K562 (cell line): ENCODE data around the gene PRPSAP1. TPM values are rescaled to one million over a fixed set of nuclear protein-coding genes. Genes with fewer than 3 reads are reported as not detected.
A peak's percentile ranks its signal among the peaks of the same experiment; 100 is the strongest.

ENCODE experiments used
- CBX1 ChIP-seq: sonication (generic); IDR thresholded peaks from 2 replicates; pipeline ENCODE4 v1.6.1; 2016; ENCODE audit warnings: antibody characterized with exemption, low read depth, mild to moderate bottlenecking
- CEBPG ChIP-seq, 3 experiments: fragments of 200-800 bp in 1 of 3; sonication (Bioruptor generic) in 1 of 3; sonication (generic) in 1 of 3; formaldehyde crosslinking in 1 of 3; IDR thresholded peaks in 2 of 3; conservative IDR thresholded peaks in 1 of 3; 2 replicates each; pipeline versions ENCODE4 v1.6.1 to v1.8.0; 2016 to 2022; ENCODE audit warnings: missing compliant biosample characterization in 2 of 3, missing genetic modification characterization in 2 of 3, mild to moderate bottlenecking in 1 of 3, missing genetic modification reagents in 1 of 3
- EP400 ChIP-seq: fragments of 450-650 bp; IDR thresholded peaks from 2 replicates; pipeline ENCODE4 v1.6.1; 2017; ENCODE audit warnings: antibody characterized with exemption, mild to moderate bottlenecking, moderate library complexity
- FOXA1 ChIP-seq: fragments of 450-650 bp; IDR thresholded peaks from 2 replicates; pipeline ENCODE4 v1.6.1; 2016; ENCODE audit warnings: mild to moderate bottlenecking, borderline replicate concordance
- NFATC3 ChIP-seq: fragments of 450-650 bp; IDR thresholded peaks from 2 replicates; pipeline ENCODE4 v1.6.1; 2017; ENCODE audit warnings: mild to moderate bottlenecking
- NR2C2 ChIP-seq, 2 experiments: fragments of 200-800 bp in 1 of 2; sonication (Bioruptor generic) in 1 of 2; sonication (generic) in 1 of 2; formaldehyde crosslinking in 1 of 2; IDR thresholded peaks; 2 replicates each; pipeline versions ENCODE4 v1.6.1 to v1.8.0; 2016 to 2022; ENCODE audit warnings: mild to moderate bottlenecking in 1 of 2, missing compliant biosample characterization in 1 of 2, missing genetic modification characterization in 1 of 2, missing genetic modification reagents in 1 of 2
- NUFIP1 ChIP-seq: fragments of 450-650 bp; IDR thresholded peaks from 2 replicates; pipeline ENCODE4 v1.6.1; 2018; ENCODE audit not compliant: partially characterized antibody
- SIN3A ChIP-seq, 2 experiments: fragments of 150-350 bp in 1 of 2; IDR thresholded peaks; 2 replicates each; pipeline ENCODE4 v1.6.1; 2011 to 2016; ENCODE audit warnings: borderline replicate concordance in 2 of 2, low read depth in 2 of 2, low read length in 2 of 2, mild to moderate bottlenecking in 2 of 2, moderate library complexity in 2 of 2; ENCODE audit not compliant: control insufficient read depth in 1 of 2
- TAF9B ChIP-seq: fragments of 450-650 bp; IDR thresholded peaks from 2 replicates; pipeline ENCODE4 v1.6.1; 2018; ENCODE audit warnings: mild to moderate bottlenecking; ENCODE audit not compliant: partially characterized antibody
- WHSC1 ChIP-seq: IDR thresholded peaks from one replicate; pipeline ENCODE4 v1.6.1; 2012; ENCODE audit warnings: low read length, control low read depth, inconsistent platforms
- ZKSCAN1 ChIP-seq: fragments of 150-350 bp; IDR thresholded peaks from 2 replicates; pipeline ENCODE4 v1.6.1; 2016; ENCODE audit warnings: low read depth, low read length
- ZNF384 ChIP-seq: IDR thresholded peaks from 2 replicates; pipeline ENCODE4 v1.6.1; 2012; ENCODE audit warnings: low read depth, low read length, improper control_type of control experiment
- ZNF785 ChIP-seq: fragments of 250-450 bp; sonication (Bioruptor Pico); IDR thresholded peaks from 2 replicates; pipeline ENCODE4 v1.4.0; 2020; ENCODE audit warnings: mild to moderate bottlenecking
- polyA plus RNA-seq, 8 experiments: library from polyadenylated mRNA; depleted of rRNA in 4 of 8; stranded (reverse) in 5 of 8; unstranded in 3 of 8; fragments of >200 nt; fragmentation: Nextera tagmentation in 2 of 8; fragmentation: Illumina TruSeq in 1 of 8; extraction: Ambion mirVana in 2 of 8; extraction: Trizol in 1 of 8; gene quantifications; 2 replicates each; pipeline versions ENCODE4 v1.2.1 to v1.2.3, GENCODE V29; 2011 to 2014; ENCODE audit warnings: inconsistent platforms in 1 of 8, missing spikeins in 1 of 8
- total RNA-seq, 7 experiments: library from RNA; depleted of rRNA in 6 of 7; stranded (reverse); fragments of >200 nt in 6 of 7; fragmentation: Illumina TruSeq in 2 of 7; extraction: Trizol in 2 of 7; gene quantifications; 2 replicates each; pipeline versions ENCODE4 v1.2.1 to v1.2.3, GENCODE V29; 2011 to 2021; ENCODE audit warnings: low replicate concordance in 1 of 7
- TF ChIP-seq, protein P1 (sequence below): fragments of 450-650 bp; IDR thresholded peaks from 2 replicates; pipeline ENCODE4 v1.6.1; 2016; ENCODE audit warnings: low read depth, mild to moderate bottlenecking, moderate library complexity
- TF ChIP-seq, protein P2 (sequence below), 2 experiments: fragments of 200-800 bp in 1 of 2; sonication (Bioruptor generic) in 1 of 2; sonication (generic) in 1 of 2; formaldehyde crosslinking in 1 of 2; IDR thresholded peaks in 1 of 2; conservative IDR thresholded peaks in 1 of 2; 2 replicates each; pipeline versions ENCODE4 v1.5.0 to v1.6.1; 2016 to 2020; ENCODE audit warnings: missing compliant biosample characterization in 1 of 2, missing genetic modification characterization in 1 of 2, missing genetic modification reagents in 1 of 2
- TF ChIP-seq, protein P3 (sequence below): fragments of 450-650 bp; formaldehyde crosslinking; IDR thresholded peaks from 2 replicates; pipeline ENCODE4 v1.4.0; 2022; ENCODE audit warnings: mild to moderate bottlenecking, moderate library complexity
- TF ChIP-seq, protein P4 (sequence below): fragments of 450-650 bp; formaldehyde crosslinking; IDR thresholded peaks from 2 replicates; pipeline ENCODE4 v1.4.0; 2020; ENCODE audit warnings: mild to moderate bottlenecking, moderate library complexity
- TF ChIP-seq, protein P5 (sequence below): fragments of 450-650 bp; formaldehyde crosslinking; IDR thresholded peaks from 2 replicates; pipeline ENCODE4 v1.4.0; 2022; ENCODE audit warnings: missing genetic modification characterization
- TF ChIP-seq, protein P6 (sequence below): fragments of 250-450 bp; sonication (Bioruptor Pico); IDR thresholded peaks from 2 replicates; pipeline ENCODE4 v1.5.0; 2021

Gene PRPSAP1
- total and polyA plus RNA-seq, 9 of the 15 experiments (the other 6 are each of a cell fraction or from before 2014, with no cell fraction given), result 21.9 to 77.1 (median 40.8) TPM

DNA sequence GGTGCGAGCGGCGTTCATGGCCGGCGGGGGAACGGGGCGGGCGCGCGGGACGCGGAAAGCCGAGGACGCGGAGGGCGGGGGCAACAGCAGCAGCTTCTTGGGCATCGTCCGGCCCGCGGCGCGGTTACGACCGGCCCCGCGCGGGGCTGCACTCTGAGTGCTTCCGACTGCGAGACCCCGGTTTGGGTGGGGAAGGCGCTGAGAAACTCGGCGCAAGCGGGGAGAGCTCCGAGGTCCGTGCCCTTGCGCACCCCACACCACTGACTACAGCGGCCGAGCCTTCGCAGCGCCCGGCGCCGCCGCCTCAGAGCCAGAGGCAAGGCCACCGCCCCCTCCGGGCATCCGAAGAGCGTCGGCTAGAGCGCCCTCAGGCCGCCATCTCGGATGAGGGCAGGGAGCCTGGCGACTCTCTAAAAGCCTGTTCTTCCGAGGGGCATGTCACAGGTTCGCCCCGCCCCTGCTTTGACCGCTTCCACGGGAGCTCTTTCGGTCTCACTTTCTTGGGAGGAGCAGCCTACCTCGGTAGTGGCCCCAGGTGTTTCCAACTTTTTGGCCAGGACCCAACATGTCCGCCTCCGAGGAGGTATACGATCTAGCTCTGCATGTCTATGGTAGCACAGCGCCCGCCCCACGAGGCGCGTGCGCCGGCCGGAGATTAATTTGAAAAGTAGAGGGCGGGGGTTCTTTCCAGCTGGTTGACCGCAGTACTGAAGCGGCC, at the start of gene PRPSAP1 (continued):
- TF ChIP-seq CBX1 (no peak), NUFIP1 (no peak), SIN3A (IDR thresholded peaks at IDR 0.05; ENCODE audit: borderline replicate concordance in 2 of 2, control insufficient read depth in 1 of 2, low read depth in 2 of 2, low read length in 2 of 2) (peak in 1 of 2 experiments; percentile 91), ZNF384 (no peak), NFATC3 (no peak), ZKSCAN1 (no peak), WHSC1 (no peak), NR2C2 (CRISPR knock-in tag; IDR thresholded peaks at IDR 0.05) (no peak), NR2C2 (tag; IDR thresholded peaks at IDR 0.05) (peak; percentile 80), TAF9B (peak; percentile 75), FOXA1 (no peak), CEBPG (CRISPR knock-in tag; IDR thresholded peaks at IDR 0.05) (no peak), CEBPG (tag; conservative IDR thresholded peaks at IDR 0.05 in 1 of 2, IDR thresholded peaks at IDR 0.05 in 1 of 2) (no peak), EP400 (peak; percentile 94), ZNF785 (no peak)
- TF ChIP-seq, protein P1, sequence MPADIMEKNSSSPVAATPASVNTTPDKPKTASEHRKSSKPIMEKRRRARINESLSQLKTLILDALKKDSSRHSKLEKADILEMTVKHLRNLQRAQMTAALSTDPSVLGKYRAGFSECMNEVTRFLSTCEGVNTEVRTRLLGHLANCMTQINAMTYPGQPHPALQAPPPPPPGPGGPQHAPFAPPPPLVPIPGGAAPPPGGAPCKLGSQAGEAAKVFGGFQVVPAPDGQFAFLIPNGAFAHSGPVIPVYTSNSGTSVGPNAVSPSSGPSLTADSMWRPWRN, result peak; percentile 89; the same call in 1 of the 2 replicates
- TF ChIP-seq, protein P2, sequence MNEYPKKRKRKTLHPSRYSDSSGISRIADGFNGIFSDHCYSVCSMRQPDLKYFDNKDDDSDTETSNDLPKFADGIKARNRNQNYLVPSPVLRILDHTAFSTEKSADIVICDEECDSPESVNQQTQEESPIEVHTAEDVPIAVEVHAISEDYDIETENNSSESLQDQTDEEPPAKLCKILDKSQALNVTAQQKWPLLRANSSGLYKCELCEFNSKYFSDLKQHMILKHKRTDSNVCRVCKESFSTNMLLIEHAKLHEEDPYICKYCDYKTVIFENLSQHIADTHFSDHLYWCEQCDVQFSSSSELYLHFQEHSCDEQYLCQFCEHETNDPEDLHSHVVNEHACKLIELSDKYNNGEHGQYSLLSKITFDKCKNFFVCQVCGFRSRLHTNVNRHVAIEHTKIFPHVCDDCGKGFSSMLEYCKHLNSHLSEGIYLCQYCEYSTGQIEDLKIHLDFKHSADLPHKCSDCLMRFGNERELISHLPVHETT (CRISPR knock-in tag; conservative IDR thresholded peaks at IDR 0.05 in 1 of 2, IDR thresholded peaks at IDR 0.05 in 1 of 2), result peak in 1 of 2 experiments; percentile 89; a peak in 2 of 4 replicates
- TF ChIP-seq, protein P3, sequence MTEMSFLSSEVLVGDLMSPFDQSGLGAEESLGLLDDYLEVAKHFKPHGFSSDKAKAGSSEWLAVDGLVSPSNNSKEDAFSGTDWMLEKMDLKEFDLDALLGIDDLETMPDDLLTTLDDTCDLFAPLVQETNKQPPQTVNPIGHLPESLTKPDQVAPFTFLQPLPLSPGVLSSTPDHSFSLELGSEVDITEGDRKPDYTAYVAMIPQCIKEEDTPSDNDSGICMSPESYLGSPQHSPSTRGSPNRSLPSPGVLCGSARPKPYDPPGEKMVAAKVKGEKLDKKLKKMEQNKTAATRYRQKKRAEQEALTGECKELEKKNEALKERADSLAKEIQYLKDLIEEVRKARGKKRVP (CRISPR knock-in tag), result peak; percentile 60; the same call in 1 of the 2 replicates
- TF ChIP-seq, protein P4, sequence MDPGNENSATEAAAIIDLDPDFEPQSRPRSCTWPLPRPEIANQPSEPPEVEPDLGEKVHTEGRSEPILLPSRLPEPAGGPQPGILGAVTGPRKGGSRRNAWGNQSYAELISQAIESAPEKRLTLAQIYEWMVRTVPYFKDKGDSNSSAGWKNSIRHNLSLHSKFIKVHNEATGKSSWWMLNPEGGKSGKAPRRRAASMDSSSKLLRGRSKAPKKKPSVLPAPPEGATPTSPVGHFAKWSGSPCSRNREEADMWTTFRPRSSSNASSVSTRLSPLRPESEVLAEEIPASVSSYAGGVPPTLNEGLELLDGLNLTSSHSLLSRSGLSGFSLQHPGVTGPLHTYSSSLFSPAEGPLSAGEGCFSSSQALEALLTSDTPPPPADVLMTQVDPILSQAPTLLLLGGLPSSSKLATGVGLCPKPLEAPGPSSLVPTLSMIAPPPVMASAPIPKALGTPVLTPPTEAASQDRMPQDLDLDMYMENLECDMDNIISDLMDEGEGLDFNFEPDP (CRISPR knock-in tag), result no peak
- TF ChIP-seq, protein P5, sequence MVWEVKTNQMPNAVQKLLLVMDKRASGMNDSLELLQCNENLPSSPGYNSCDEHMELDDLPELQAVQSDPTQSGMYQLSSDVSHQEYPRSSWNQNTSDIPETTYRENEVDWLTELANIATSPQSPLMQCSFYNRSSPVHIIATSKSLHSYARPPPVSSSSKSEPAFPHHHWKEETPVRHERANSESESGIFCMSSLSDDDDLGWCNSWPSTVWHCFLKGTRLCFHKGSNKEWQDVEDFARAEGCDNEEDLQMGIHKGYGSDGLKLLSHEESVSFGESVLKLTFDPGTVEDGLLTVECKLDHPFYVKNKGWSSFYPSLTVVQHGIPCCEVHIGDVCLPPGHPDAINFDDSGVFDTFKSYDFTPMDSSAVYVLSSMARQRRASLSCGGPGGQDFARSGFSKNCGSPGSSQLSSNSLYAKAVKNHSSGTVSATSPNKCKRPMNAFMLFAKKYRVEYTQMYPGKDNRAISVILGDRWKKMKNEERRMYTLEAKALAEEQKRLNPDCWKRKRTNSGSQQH (CRISPR knock-in tag), result no peak
- TF ChIP-seq, protein P6, sequence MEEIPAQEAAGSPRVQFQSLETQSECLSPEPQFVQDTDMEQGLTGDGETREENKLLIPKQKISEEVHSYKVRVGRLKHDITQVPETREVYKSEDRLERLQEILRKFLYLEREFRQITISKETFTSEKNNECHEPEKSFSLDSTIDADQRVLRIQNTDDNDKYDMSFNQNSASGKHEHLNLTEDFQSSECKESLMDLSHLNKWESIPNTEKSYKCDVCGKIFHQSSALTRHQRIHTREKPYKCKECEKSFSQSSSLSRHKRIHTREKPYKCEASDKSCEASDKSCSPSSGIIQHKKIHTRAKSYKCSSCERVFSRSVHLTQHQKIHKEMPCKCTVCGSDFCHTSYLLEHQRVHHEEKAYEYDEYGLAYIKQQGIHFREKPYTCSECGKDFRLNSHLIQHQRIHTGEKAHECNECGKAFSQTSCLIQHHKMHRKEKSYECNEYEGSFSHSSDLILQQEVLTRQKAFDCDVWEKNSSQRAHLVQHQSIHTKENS (CRISPR knock-in tag), result no peak
